ENCODE results near the gene DNM3. TPM values are rescaled to one million over a fixed set of nuclear protein-coding genes. Genes with fewer than 3 reads are reported as not detected.

DNM3 gene
- total RNA-seq, 6 experiments from 2014 or later, result 0.25 to 0.73 (median 0.39) TPM

DNA sequence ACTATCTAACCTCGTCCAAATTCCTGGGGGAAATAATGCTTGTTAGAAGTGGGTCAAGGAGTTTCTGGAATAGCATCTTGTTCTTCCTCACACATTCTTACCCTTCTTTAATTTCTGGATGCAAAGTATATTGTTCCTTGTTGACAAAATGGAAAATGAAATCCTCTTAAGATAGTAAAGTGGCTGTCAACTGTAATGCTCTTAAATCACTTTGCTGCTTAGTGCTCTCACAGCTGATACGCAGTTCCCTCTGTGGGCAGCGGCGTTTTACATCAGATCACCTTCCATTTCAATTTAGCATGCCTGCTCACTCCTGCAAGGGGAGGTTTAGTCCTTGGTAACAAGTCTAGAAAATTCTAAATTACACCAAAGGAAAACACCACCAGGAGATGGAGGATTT lies 113.1 kb downstream of the DNM3 start:
- Mint-ChIP-seq H3K36me3 (ENCODE audit: low read depth) (no peaks in the 10 kb centered on the region), H3K27ac (no peak overlapping the region), H3K4me3 (no peak overlapping the region), H3K9me3 (no peaks in the 10 kb centered on the region), H3K27me3 (ENCODE audit: insufficient read depth) (peaks cover 6% of the 10 kb centered on the region; the same call in 1 of the 2 replicates), H3K4me1 (ENCODE audit: low read depth) (no peaks in the 10 kb centered on the region)
- DNase-seq, result no peak
- TF ChIP-seq, protein P1, sequence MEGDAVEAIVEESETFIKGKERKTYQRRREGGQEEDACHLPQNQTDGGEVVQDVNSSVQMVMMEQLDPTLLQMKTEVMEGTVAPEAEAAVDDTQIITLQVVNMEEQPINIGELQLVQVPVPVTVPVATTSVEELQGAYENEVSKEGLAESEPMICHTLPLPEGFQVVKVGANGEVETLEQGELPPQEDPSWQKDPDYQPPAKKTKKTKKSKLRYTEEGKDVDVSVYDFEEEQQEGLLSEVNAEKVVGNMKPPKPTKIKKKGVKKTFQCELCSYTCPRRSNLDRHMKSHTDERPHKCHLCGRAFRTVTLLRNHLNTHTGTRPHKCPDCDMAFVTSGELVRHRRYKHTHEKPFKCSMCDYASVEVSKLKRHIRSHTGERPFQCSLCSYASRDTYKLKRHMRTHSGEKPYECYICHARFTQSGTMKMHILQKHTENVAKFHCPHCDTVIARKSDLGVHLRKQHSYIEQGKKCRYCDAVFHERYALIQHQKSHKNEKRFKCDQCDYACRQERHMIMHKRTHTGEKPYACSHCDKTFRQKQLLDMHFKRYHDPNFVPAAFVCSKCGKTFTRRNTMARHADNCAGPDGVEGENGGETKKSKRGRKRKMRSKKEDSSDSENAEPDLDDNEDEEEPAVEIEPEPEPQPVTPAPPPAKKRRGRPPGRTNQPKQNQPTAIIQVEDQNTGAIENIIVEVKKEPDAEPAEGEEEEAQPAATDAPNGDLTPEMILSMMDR (IDR thresholded peaks at IDR 0.05), result no peak

DNA sequence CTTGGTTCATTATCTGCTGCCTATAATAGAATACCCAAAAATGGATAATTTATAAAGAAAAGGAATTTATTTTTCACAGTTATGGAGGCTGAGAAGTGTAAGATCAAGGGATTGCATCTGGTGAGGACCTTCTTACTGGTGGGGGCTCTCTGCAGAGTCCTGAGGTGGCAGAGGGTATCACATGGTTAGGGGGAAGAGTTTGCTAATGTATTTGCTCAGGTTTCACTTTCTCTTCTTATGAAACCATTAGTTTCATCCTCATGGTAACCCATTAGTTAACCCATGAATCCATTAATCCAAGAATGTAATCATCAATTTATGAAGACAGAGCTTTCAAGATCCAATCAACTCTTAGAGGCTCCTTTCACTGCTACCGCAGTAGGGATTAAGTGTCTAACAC lies 120.6 kb downstream of the DNM3 start:
- H3K9me3 Mint-ChIP-seq, result no peaks in the 10 kb centered on the region
- no peak for DNase-seq
- TF ChIP-seq, protein P1 (IDR thresholded peaks at IDR 0.05), result no peak
- no peaks in the 10 kb centered on the region; the same call in none of the 2 replicates for H3K27me3 Mint-ChIP-seq (ENCODE audit: insufficient read depth)
- H3K4me3 Mint-ChIP-seq, result no peak overlapping the region
- H3K4me1 Mint-ChIP-seq (ENCODE audit: low read depth), result peaks cover 14% of the 10 kb centered on the region
- no peaks in the 10 kb centered on the region for H3K36me3 Mint-ChIP-seq (ENCODE audit: low read depth)
- H3K27ac Mint-ChIP-seq, result no peak overlapping the region

DNA sequence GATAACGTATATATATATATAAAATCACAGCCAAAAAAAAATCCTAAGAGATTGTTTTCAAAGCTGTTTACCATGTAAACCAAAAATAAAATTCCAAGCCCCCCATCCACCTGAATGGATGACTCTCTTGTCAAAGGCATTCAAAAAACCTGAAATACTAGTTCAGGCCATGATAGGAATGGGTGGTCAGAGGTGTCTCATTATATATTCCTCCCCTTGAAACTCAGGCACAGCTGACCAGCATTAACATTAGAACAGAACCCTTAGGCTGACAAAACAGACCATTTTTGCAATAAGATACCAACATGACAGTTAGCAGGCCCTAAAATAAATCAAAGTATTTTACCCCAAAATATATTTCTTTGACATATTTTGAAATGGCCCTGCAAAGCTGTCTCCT lies 122.5 kb downstream of the DNM3 start:
- Mint-ChIP-seq H3K27me3 (ENCODE audit: insufficient read depth) (no peaks in the 10 kb centered on the region; the same call in none of the 2 replicates), H3K36me3 (ENCODE audit: low read depth) (no peaks in the 10 kb centered on the region), H3K4me1 (ENCODE audit: low read depth) (peaks cover 15% of the 10 kb centered on the region), H3K4me3 (no peak overlapping the region), H3K9me3 (no peaks in the 10 kb centered on the region), H3K27ac (no peak overlapping the region)
- DNase-seq, result no peak
- TF ChIP-seq, protein P1 (IDR thresholded peaks at IDR 0.05), result no peak

DNA sequence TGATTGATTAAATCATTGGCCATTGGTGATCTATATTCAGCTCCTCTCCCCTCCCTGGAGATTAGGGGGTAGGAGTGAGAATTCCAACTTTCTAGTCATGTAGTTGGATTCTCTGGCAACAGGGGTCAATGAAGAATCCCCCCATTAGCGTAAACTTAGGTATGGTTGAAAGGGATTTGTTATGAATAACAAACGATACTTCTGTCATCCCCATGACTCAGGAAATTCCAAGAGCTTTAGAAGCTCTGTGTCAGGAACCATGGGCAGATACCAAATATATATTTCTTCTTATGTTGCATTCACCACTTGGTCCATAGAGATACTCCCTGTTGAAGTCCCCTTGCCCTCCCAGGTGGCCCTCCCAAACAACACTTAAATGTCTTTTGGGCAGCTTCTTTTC lies 124.5 kb downstream of the DNM3 start:
- peak; percentile 14 for DNase-seq
- H3K36me3 Mint-ChIP-seq (ENCODE audit: low read depth), result no peaks in the 10 kb centered on the region
- H3K9me3 Mint-ChIP-seq, result no peaks in the 10 kb centered on the region
- H3K4me1 Mint-ChIP-seq (ENCODE audit: low read depth), result peaks cover 15% of the 10 kb centered on the region
- no peak overlapping the region for H3K4me3 Mint-ChIP-seq
- TF ChIP-seq, protein P1 (IDR thresholded peaks at IDR 0.05), result no peak
- peaks cover 4% of the 10 kb centered on the region for H3K27me3 Mint-ChIP-seq (ENCODE audit: insufficient read depth)
- no peak overlapping the region for H3K27ac Mint-ChIP-seq

DNA sequence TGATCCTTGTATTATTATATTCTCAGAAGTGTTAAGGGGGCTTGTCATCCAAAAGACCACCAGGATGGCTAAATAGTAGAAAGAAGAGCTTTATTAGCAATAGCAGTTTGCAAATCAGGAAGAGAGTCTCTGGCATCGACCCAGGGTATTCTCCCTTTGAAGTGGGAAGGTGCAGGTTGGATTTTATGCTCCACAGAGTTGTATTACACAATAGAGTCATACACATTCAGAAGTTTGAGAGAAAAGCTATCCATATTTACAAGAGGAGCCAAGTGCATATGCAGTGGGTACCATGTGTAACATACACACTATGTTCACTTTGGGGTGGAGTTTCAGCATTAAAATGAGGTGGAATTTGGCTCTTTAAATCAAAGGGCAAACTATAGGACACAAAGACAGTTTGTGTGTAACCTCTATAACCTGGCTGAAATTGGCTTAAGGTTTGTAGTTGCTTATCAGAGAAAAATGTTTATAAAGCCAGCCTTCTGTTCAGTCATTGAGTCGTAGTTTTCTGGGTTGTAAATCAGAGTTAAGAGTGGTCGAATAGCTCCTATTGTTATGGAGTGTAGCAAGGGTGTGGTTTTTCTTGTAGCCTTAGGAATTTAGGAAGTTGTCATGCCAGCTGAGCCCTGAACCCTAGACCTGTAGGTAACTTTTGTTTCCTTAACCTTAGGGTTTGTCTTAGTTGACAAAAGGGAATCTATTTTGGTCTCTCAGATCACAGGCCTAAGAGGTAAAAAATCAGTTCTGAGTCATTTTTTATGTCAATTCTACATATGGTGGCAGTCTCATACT lies 125.3 kb downstream of the DNM3 start:
- Mint-ChIP-seq H3K36me3 (ENCODE audit: low read depth) (no peaks in the 10 kb centered on the region), H3K27ac (no peak overlapping the region), H3K4me1 (ENCODE audit: low read depth) (peaks cover 15% of the 10 kb centered on the region), H3K27me3 (ENCODE audit: insufficient read depth) (peaks cover 4% of the 10 kb centered on the region), H3K4me3 (no peak overlapping the region), H3K9me3 (no peaks in the 10 kb centered on the region)
- no peak for DNase-seq
- TF ChIP-seq, protein P1 (IDR thresholded peaks at IDR 0.05), result no peak

Measured in HFFc6 (cell line).